Measurements from ENCODE around the gene RNF227. TPM values are rescaled to one million over a fixed set of nuclear protein-coding genes. Genes with fewer than 3 reads are reported as not detected.

RNF227 gene
- total RNA-seq, 1 experiment from 2014 or later, result 0.83 TPM

DNA sequence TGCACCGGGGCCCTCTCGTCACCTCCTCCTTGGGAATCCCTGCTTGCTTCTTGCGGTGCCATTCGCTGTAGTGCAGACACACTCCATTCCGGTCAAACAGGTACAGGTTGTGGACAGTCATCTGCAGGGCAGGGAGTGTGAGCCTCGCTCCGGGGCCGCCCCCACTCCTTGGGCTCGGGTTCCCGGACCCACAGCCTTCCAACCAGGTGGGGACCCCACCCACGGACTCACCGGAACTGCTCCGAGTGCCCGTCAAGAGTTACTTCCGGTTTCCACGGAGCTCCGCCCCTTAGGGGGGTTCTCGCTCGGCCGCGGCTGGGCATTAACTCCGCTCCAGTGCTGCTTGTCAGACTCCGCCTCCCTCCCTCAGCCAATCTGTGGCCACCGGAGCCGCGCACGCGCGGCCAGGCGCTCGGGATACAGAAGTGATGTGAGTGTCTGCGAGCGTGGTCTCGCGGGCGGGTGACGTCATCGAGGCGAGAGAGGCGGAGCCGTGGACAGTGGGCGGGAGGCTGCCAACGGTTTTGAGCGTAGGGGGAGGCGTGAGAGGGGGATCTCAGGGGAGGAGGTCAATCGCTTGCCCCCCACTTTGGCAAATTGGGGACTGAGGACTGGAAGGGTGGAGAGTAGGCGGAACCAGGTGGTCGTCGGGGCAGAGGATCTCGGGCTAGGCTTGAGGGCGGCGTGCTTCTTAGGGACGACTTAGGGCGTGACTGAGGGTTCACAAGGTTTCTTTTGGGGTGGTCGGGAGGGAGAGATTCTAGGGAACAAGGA lies 15.8 kb upstream of the RNF227 start, which contains the start of the genes CNTROB and TRAPPC1 (continued):
- TF ChIP-seq, protein P1, sequence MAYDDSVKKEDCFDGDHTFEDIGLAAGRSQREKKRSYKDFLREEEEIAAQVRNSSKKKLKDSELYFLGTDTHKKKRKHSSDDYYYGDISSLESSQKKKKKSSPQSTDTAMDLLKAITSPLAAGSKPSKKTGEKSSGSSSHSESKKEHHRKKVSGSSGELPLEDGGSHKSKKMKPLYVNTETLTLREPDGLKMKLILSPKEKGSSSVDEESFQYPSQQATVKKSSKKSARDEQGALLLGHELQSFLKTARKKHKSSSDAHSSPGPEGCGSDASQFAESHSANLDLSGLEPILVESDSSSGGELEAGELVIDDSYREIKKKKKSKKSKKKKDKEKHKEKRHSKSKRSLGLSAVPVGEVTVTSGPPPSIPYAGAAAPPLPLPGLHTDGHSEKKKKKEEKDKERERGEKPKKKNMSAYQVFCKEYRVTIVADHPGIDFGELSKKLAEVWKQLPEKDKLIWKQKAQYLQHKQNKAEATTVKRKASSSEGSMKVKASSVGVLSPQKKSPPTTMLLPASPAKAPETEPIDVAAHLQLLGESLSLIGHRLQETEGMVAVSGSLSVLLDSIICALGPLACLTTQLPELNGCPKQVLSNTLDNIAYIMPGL (CRISPR knock-in tag; IDR thresholded peaks at IDR 0.05), result 0 out of 2 replicates have a peak, but pooled peaks have one; percentile 52
- TF ChIP-seq JUN (CRISPR knock-in tag; IDR thresholded peaks at IDR 0.05) (no peak), CREM (CRISPR knock-in tag; IDR thresholded peaks at IDR 0.05) (peak; percentile 80; the same call in 1 of the 2 replicates), GABPB1 (CRISPR knock-in tag; IDR thresholded peaks at IDR 0.05) (peak; percentile 45; the same call in 1 of the 2 replicates)
- TF ChIP-seq, protein P2, sequence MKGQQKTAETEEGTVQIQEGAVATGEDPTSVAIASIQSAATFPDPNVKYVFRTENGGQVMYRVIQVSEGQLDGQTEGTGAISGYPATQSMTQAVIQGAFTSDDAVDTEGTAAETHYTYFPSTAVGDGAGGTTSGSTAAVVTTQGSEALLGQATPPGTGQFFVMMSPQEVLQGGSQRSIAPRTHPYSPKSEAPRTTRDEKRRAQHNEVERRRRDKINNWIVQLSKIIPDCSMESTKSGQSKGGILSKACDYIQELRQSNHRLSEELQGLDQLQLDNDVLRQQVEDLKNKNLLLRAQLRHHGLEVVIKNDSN (CRISPR knock-in tag; IDR thresholded peaks at IDR 0.05), result peak; percentile 40; the same call in 1 of the 2 replicates
- TF ChIP-seq, protein P3, sequence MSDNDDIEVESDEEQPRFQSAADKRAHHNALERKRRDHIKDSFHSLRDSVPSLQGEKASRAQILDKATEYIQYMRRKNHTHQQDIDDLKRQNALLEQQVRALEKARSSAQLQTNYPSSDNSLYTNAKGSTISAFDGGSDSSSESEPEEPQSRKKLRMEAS (CRISPR knock-in tag; IDR thresholded peaks at IDR 0.05), result peak; percentile 79
- TF ChIP-seq, protein P4, sequence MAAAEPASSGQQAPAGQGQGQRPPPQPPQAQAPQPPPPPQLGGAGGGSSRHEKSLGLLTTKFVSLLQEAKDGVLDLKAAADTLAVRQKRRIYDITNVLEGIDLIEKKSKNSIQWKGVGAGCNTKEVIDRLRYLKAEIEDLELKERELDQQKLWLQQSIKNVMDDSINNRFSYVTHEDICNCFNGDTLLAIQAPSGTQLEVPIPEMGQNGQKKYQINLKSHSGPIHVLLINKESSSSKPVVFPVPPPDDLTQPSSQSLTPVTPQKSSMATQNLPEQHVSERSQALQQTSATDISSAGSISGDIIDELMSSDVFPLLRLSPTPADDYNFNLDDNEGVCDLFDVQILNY (CRISPR knock-in tag; IDR thresholded peaks at IDR 0.05), result 0 out of 2 replicates have a peak, but pooled peaks have one; percentile 14

DNA sequence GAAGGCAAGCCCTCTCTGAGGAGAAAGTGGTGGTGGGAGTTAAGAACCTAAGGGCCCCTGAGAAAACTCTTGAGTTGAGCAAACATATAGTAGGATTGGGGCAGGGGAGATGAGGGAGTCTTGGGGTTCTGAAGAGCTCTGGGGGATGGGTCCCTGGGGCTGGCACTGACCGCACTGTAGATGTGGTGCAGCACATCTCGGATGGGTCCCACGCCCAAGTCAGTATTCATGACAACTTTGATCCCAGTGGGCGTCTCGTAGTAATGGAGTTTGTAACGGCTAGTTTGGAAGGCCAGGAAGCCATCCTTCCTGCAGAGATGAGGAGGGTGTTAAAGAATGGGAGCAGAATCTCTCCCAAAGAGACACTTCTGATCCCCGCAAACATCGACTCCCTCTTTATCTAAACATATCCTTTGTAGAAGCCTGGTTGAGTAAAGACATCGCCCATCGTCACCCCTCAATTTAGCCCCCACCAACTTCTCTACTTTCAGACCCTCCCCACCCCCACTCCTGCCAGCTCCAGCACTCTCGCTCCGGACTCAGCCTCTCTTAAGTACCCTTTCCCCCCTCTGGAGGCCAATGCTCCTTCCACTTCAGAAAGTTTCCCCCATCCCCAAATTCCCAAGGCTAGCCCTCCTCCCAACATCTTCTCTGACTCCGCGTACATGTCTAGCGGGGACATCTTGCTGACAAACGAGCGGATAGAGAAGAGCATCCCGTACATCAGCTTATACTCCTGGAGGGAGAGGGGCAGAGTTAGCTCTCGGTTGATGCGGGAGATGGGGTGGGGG lies 14.9 kb upstream of the RNF227 start:
- no peak overlapping the region for H3K27ac Mint-ChIP-seq
- H3K9me3 Mint-ChIP-seq, result no peaks in the 10 kb centered on the region
- H3K4me1 Mint-ChIP-seq, result peaks cover 32% of the 10 kb centered on the region
- TF ChIP-seq MYBL2 (CRISPR knock-in tag; IDR thresholded peaks at IDR 0.05), result 0 out of 2 replicates have a peak, but pooled peaks have one; percentile 2
- TF ChIP-seq, protein P5, sequence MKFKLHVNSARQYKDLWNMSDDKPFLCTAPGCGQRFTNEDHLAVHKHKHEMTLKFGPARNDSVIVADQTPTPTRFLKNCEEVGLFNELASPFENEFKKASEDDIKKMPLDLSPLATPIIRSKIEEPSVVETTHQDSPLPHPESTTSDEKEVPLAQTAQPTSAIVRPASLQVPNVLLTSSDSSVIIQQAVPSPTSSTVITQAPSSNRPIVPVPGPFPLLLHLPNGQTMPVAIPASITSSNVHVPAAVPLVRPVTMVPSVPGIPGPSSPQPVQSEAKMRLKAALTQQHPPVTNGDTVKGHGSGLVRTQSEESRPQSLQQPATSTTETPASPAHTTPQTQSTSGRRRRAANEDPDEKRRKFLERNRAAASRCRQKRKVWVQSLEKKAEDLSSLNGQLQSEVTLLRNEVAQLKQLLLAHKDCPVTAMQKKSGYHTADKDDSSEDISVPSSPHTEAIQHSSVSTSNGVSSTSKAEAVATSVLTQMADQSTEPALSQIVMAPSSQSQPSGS (CRISPR knock-in tag; IDR thresholded peaks at IDR 0.05; ENCODE audit: borderline replicate concordance, low read depth), result no peak
- peaks cover 46% of the 10 kb centered on the region for H3K27me3 Mint-ChIP-seq (ENCODE audit: low read depth)
- ChIA-PET POLR2A (interaction anchor here (0.7 to 1.0 kb wide), 2 partner anchors 16 to 90 kb away, joined by 3 to 6 read pairs; no protein-coding TSS in a partner anchor), CTCF (interaction anchor here (0.6 to 4.8 kb wide), 13 partner anchors 16 to 191 kb away, joined by 3 to 82 read pairs (median 6); no protein-coding TSS in a partner anchor)
- no peak for DNase-seq (ENCODE audit: low spot score)
- no peak for ATAC-seq
- H3K36me3 Mint-ChIP-seq, result peaks cover 7% of the 10 kb centered on the region
- peak overlapping the region; percentile 100 for H3K4me3 Mint-ChIP-seq

DNA sequence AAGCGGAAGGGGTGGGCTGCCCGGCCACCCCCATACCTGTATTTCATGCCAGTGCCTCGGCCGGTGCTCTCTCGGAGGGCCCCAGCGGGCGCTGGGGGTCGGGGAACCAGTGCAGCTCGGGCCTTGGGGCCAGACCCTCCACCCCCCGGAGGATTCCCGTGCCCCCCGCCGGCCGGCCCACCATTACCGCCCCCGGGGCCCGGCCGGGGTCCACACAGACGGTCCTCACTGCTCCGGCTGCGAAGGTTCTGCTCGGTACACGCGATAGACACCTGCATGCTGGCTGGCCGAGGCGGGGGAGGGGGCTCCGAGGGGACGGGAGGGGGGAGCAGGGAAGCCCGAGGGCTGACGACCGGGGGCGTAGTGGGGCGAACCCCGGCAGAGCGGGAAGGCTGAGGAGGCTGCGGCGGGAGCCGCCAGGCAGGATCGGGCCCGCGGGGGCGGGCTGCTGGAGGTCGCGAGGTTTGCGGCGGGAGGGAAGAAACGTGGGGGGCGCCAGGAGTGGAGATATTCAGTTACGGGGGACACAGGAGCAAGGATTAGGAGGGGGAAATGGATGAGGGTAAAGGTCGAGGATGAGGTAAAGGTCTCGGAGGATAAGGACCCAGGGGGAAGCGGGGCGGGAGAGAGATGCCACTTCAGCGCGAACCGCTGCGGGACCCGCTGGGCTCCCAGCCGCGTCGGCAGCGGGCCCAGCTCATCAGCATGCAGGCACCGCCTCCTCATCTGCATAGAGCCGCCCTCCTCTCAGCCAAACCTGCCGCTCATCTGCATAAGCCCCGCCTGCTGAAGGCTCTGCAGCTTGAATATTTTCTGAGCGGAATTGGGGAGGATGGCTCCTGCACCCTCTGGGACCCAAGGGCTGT lies 13.3 kb upstream of the RNF227 start, which contains the start of gene KCNAB3:
TSS of gene KCNAB3 (minus strand) at position 699 of the 866 bp plus-strand sequence. CDS start at position 278, 421 bp downstream.
- CTCF ChIA-PET, result interaction anchor here (0.6 to 4.8 kb wide), 14 partner anchors 10 to 189 kb away, joined by 3 to 33 read pairs (median 4); partner anchors contain the start of genes ALOXE3 and NAA38
- no peak within 1 kb of the TSS for H3K27ac Mint-ChIP-seq

More for the DNA sequence above, 13.3 kb upstream of the RNF227 start, which contains the start of gene KCNAB3:
- ATAC-seq, result peak; percentile 81
- POLR2A ChIA-PET, result interaction anchor here (1.4 kb wide), 1 partner anchor 14 kb away, joined by 3 read pairs; the partner anchor contains the start of gene RNF227
- no peaks in the 10 kb centered on the region for H3K36me3 Mint-ChIP-seq
- peak within 1 kb of the TSS; percentile 100 for H3K4me3 Mint-ChIP-seq
- H3K9me3 Mint-ChIP-seq, result no peaks in the 10 kb centered on the region
- peaks cover 61% of the 10 kb centered on the region for H3K27me3 Mint-ChIP-seq (ENCODE audit: low read depth)
- TF ChIP-seq SP1 (CRISPR knock-in tag; conservative IDR thresholded peaks at IDR 0.05), result peak; percentile 51; the same call in 1 of the 2 replicates
- no peak for TF ChIP-seq ZBTB21 (CRISPR knock-in tag; IDR thresholded peaks at IDR 0.05; ENCODE audit: borderline replicate concordance)
- peaks cover 32% of the 10 kb centered on the region for H3K4me1 Mint-ChIP-seq
- DNase-seq (ENCODE audit: low spot score), result peak; percentile 87
